Lower lobe of right lung (tissue), 2 donors: ENCODE measurements around the gene HIPK2. TPM values are rescaled to one million over a fixed set of nuclear protein-coding genes. Genes with fewer than 3 reads are reported as not detected.

ENCODE experiments used
- ATAC-seq, 2 donors: fragments of 200-7000 bp; cut with Tn5 transposase; one replicate each; pipeline ENCODE4 v1.9.1; 2020 to 2022; ENCODE audit warnings: mild to moderate bottlenecking in 2 of 2, moderate library complexity in 2 of 2
- DNase-seq: peaks from one replicate; pipeline ENCODE4 v3.0.0-alpha.2; 2020
- H3K27ac ChIP-seq: fragments of 200-600 bp; one replicate; pipeline ENCODE4 v1.8.0; 2022
- H3K27me3 ChIP-seq: fragments of 200-600 bp; one replicate; pipeline ENCODE4 v1.8.0; 2022; ENCODE audit warnings: low read depth
- H3K36me3 ChIP-seq: fragments of 200-600 bp; one replicate; pipeline ENCODE4 v1.8.0; 2022; ENCODE audit warnings: mild to moderate bottlenecking
- H3K4me1 ChIP-seq: fragments of 200-600 bp; one replicate; pipeline ENCODE4 v1.8.0; 2022
- H3K4me3 ChIP-seq: fragments of 200-600 bp; one replicate; pipeline ENCODE4 v1.8.0; 2022; ENCODE audit warnings: mild to moderate bottlenecking
- H3K9me3 ChIP-seq: fragments of 200-600 bp; one replicate; pipeline ENCODE4 v1.8.0; 2022
- intact Hi-C: fragments of 100-400 bp; cut with DNase I; formaldehyde crosslinking; loops from one replicate; pipeline ENCODE4 v1.11.0; 2022
- total RNA-seq: library from RNA; stranded (reverse); fragmentation: NEBNext Ultra II Directional; extraction: Animal tissue kit (Norgen Biotek cat#: 25700); gene quantifications from one replicate; pipeline ENCODE4 v1.2.1, GENCODE V29; 2021
- TF ChIP-seq, protein P1 (sequence below): fragments of 200-600 bp; IDR thresholded peaks from one replicate; pipeline ENCODE4 v1.8.0; 2022; ENCODE audit warnings: antibody characterized with exemption, mild to moderate bottlenecking
- donor health status: DM: no; HTN: yes; CAD: no; lungs with severe emphysema.

The HIPK2 gene
- total RNA-seq, 1 donor from 2014 or later: 81.0 TPM

DNA sequence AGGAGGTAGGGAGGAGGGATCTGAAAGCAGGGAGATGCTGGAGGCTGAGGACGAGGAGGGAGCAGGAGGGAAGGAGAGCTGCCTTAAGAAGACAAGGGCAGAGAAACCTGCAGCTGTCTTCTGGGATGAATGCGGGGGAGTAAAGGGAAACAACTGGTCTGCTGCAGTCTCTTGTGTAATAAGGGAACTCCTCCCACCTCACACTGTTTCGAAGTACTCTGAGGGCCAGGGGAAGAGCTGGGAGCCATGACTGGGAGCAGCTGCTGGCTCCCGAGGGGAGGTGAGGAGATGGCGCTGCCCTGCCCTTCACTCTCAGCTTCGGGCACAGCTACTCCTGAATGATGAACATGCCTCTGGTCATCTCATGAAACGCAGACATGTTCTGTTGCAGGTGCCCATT, 189.2 kb downstream of the HIPK2 start:
- DNase-seq: no peak
- H3K9me3 ChIP-seq: no peaks in the 10 kb centered on the region
- H3K27me3 ChIP-seq: no peaks in the 10 kb centered on the region
- no peak overlapping the region for H3K4me3 ChIP-seq
- peaks cover 5% of the 10 kb centered on the region for H3K4me1 ChIP-seq
- H3K27ac ChIP-seq: no peak overlapping the region
- intact Hi-C loops: no loop called here
- TF ChIP-seq, protein P1, sequence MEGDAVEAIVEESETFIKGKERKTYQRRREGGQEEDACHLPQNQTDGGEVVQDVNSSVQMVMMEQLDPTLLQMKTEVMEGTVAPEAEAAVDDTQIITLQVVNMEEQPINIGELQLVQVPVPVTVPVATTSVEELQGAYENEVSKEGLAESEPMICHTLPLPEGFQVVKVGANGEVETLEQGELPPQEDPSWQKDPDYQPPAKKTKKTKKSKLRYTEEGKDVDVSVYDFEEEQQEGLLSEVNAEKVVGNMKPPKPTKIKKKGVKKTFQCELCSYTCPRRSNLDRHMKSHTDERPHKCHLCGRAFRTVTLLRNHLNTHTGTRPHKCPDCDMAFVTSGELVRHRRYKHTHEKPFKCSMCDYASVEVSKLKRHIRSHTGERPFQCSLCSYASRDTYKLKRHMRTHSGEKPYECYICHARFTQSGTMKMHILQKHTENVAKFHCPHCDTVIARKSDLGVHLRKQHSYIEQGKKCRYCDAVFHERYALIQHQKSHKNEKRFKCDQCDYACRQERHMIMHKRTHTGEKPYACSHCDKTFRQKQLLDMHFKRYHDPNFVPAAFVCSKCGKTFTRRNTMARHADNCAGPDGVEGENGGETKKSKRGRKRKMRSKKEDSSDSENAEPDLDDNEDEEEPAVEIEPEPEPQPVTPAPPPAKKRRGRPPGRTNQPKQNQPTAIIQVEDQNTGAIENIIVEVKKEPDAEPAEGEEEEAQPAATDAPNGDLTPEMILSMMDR: no peak
- H3K36me3 ChIP-seq: peaks cover 96% of the 10 kb centered on the region
- ATAC-seq: peak; percentile 71 to 76

DNA sequence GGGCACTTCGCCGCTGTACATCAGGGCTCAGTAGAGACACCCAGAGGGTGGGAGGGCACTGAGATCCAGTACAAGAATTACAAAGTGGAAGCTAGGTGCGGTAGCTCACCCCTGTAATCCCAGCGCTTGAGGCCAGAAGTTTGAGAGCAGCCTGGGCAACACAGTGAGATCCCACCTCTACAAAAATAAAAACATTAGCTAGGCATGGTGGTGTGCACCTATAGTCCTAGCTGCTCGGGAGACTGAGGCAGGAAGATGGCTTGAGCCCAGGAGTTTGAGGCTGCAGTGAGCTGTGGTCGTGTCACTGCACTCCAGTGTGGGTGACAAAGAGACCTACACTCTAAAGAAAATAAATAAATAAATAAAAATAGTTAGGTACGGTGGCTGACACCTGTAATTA, 190.3 kb downstream of the HIPK2 start:
- no peak for ATAC-seq
- TF ChIP-seq, protein P1: no peak
- H3K4me1 ChIP-seq: peaks cover 5% of the 10 kb centered on the region
- DNase-seq: no peak
- intact Hi-C loops: no loop called here
- H3K27ac ChIP-seq: no peak overlapping the region
- no peaks in the 10 kb centered on the region for H3K9me3 ChIP-seq
- no peaks in the 10 kb centered on the region for H3K27me3 ChIP-seq
- H3K4me3 ChIP-seq: no peak overlapping the region
- peaks cover 96% of the 10 kb centered on the region for H3K36me3 ChIP-seq

DNA sequence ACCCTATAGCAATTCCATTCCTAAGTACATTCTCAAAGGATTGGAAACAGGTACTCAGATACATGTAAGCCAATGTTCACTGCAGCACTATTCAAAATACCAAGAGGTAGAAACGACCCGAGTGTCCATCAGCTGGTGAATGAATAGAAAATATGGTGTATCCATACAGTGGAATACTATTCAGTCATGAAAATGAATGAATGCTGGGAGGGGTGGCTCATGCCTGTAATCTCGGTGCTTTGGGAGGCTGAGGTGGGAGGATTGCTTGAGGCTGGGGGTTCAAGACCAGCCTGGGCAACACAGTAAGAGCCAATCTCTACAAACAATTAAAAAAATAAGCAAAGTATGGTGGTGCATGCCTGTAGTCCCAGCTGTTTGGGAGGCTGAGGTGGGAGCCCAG, 191.5 kb downstream of the HIPK2 start:
- TF ChIP-seq, protein P1: no peak
- H3K4me1 ChIP-seq: peaks cover 5% of the 10 kb centered on the region
- H3K36me3 ChIP-seq: peaks cover 96% of the 10 kb centered on the region
- H3K9me3 ChIP-seq: no peaks in the 10 kb centered on the region
- no peak for ATAC-seq
- no peaks in the 10 kb centered on the region for H3K27me3 ChIP-seq
- no peak overlapping the region for H3K27ac ChIP-seq
- no peak for DNase-seq
- H3K4me3 ChIP-seq: no peak overlapping the region
- intact Hi-C loops: no loop called here

GRCh38 chr7:139585042-139585441, 192.8 kb downstream of the HIPK2 start:
- TF ChIP-seq, protein P1: no peak
- no peaks in the 10 kb centered on the region for H3K27me3 ChIP-seq
- DNase-seq: no peak
- no peak overlapping the region for H3K4me3 ChIP-seq
- peaks cover 96% of the 10 kb centered on the region for H3K36me3 ChIP-seq
- H3K27ac ChIP-seq: no peak overlapping the region
- H3K9me3 ChIP-seq: no peaks in the 10 kb centered on the region
- intact Hi-C loops: no loop called here
- ATAC-seq: no peak
- peaks cover 5% of the 10 kb centered on the region for H3K4me1 ChIP-seq

GRCh38 chr7:139583826-139584553, 193.8 kb downstream of the HIPK2 start:
- DNase-seq (no peak), ATAC-seq (no peak)
- TF ChIP-seq, protein P1: no peak
- peaks cover 97% of the 10 kb centered on the region for H3K36me3 ChIP-seq
- intact Hi-C loops: no loop called here
- H3K4me3 ChIP-seq: no peak overlapping the region
- no peak overlapping the region for H3K27ac ChIP-seq
- no peaks in the 10 kb centered on the region for H3K9me3 ChIP-seq
- H3K27me3 ChIP-seq: no peaks in the 10 kb centered on the region
- H3K4me1 ChIP-seq: peaks cover 5% of the 10 kb centered on the region
